Hepatocyte (in vitro differentiated cells): ENCODE results near the gene MYBPC2.

Source experiments
- CTCF ChIP-seq: fragments of 200-600 bp; sonication (generic); IDR thresholded peaks from 2 replicates; pipeline ENCODE4 v1.5.1; 2016; ENCODE audit warnings: antibody characterized with exemption, mild to moderate bottlenecking; ENCODE audit not compliant: poor library complexity
- EZH2 ChIP-seq: fragments of 200-600 bp; sonication (generic); IDR thresholded peaks from 2 replicates; pipeline ENCODE4 v1.6.1; 2016; ENCODE audit warnings: antibody characterized with exemption, mild to moderate bottlenecking, borderline replicate concordance
- EZH2phosphoT487 ChIP-seq: fragments of 200-600 bp; sonication (generic); IDR thresholded peaks from one replicate; pipeline ENCODE4 v1.6.1; 2018; ENCODE audit warnings: antibody characterized with exemption, mild to moderate bottlenecking, low read depth, moderate library complexity; ENCODE audit not compliant: unreplicated experiment, severe bottlenecking

- TF ChIP-seq CTCF (no peak), EZH2phosphoT487 (no peak), EZH2 (no peak)
These were observed 4.7 kb upstream of the MYBPC2 start for GRCh38 chr19:50427997-50428425.
